ENCODE results near the gene CAPZB.

GRCh38 chr1:19351873-19352272, 133.5 kb downstream of the CAPZB start:
- no peak for TF ChIP-seq POLR2AphosphoS5 (IDR thresholded peaks at IDR 0.05; ENCODE audit: borderline replicate concordance, low read depth, low read length)
- TF ChIP-seq EZH2 (IDR thresholded peaks at IDR 0.05): no peak
- TF ChIP-seq FOXP2 (optimal IDR thresholded peaks at IDR 0.05; ENCODE audit: control extremely low read depth, extremely low read length, insufficient read depth): no peak

All from SK-N-MC (cell line).